H9 (cell line): ENCODE data around the gene CD320. TPM values are rescaled to one million over a fixed set of nuclear protein-coding genes. Genes with fewer than 3 reads are reported as not detected.

ENCODE experiments used
- DNase-seq: peaks from one replicate; pipeline ENCODE4 v3.0.0-alpha.2; 2017
- H2AFZ ChIP-seq: one replicate; pipeline ENCODE4 v1.6.1; 2013; ENCODE audit warnings: mild to moderate bottlenecking, low read length, control low read depth, moderate library complexity
- H2AK5ac ChIP-seq: 2 replicates; pipeline ENCODE4 v1.6.1; 2013; ENCODE audit warnings: low read length, control low read depth, mixed read lengths; ENCODE audit not compliant: insufficient read length
- H2BK120ac ChIP-seq: one replicate; pipeline ENCODE4 v1.6.1; 2013; ENCODE audit warnings: low read depth, mild to moderate bottlenecking, low read length, control low read depth, inconsistent platforms; ENCODE audit not compliant: poor library complexity, severe bottlenecking
- H2BK12ac ChIP-seq: 2 replicates; pipeline ENCODE4 v1.6.1; 2013; ENCODE audit warnings: low read length, control low read depth, mixed read lengths, low read depth; ENCODE audit not compliant: insufficient read length
- H2BK15ac ChIP-seq: 2 replicates; pipeline ENCODE4 v1.6.1; 2013; ENCODE audit warnings: low read depth, low read length, control low read depth
- H2BK20ac ChIP-seq: one replicate; pipeline ENCODE4 v1.6.1; 2013; ENCODE audit warnings: low read depth, mild to moderate bottlenecking, low read length, control low read depth, inconsistent platforms; ENCODE audit not compliant: poor library complexity, severe bottlenecking
- H2BK5ac ChIP-seq: 2 replicates; pipeline ENCODE4 v1.6.1; 2013; ENCODE audit warnings: low read length, control low read depth, mixed read lengths; ENCODE audit not compliant: insufficient read length
- H3K14ac ChIP-seq: 2 replicates; pipeline ENCODE4 v1.6.1; 2013; ENCODE audit warnings: low read length, control low read depth; ENCODE audit not compliant: insufficient read depth
- H3K18ac ChIP-seq: 2 replicates; pipeline ENCODE4 v1.6.1; 2013; ENCODE audit warnings: low read depth, mild to moderate bottlenecking, mixed read lengths, low read length, control low read depth; ENCODE audit not compliant: insufficient read length
- H3K23ac ChIP-seq: 2 replicates; pipeline ENCODE4 v1.6.1; 2013; ENCODE audit warnings: low read length, control low read depth, mixed read lengths, low read depth; ENCODE audit not compliant: insufficient read length
- H3K23me2 ChIP-seq: 2 replicates; pipeline ENCODE4 v1.6.1; 2013; ENCODE audit warnings: low read depth, mild to moderate bottlenecking, mixed read lengths, low read length, control low read depth; ENCODE audit not compliant: insufficient read length, poor library complexity, severe bottlenecking
- H3K27ac ChIP-seq: 2 replicates; pipeline ENCODE4 v1.5.1; 2013; ENCODE audit warnings: low read length, control low read depth, mixed read lengths, low read depth; ENCODE audit not compliant: insufficient read length
- H3K27me3 ChIP-seq: 2 replicates; pipeline ENCODE4 v1.6.1; 2013; ENCODE audit warnings: low read length, control low read depth, inconsistent platforms; ENCODE audit not compliant: insufficient read depth
- H3K4ac ChIP-seq: 2 replicates; pipeline ENCODE4 v1.6.1; 2013; ENCODE audit warnings: low read depth, mild to moderate bottlenecking, control low read depth, inconsistent platforms, low read length, moderate library complexity
- H3K4me1 ChIP-seq: 2 replicates; pipeline ENCODE4 v1.6.1; 2013; ENCODE audit warnings: low read length, control low read depth, inconsistent platforms; ENCODE audit not compliant: insufficient read depth
- H3K4me2 ChIP-seq: 2 replicates; pipeline ENCODE4 v1.6.1; 2013; ENCODE audit warnings: low read length, control low read depth, mixed read lengths; ENCODE audit not compliant: insufficient read length, insufficient read depth
- H3K56ac ChIP-seq: 2 replicates; pipeline ENCODE4 v1.6.1; 2013; ENCODE audit warnings: low read depth, mild to moderate bottlenecking, mixed read lengths, low read length, control low read depth; ENCODE audit not compliant: insufficient read length
- H3K79me1 ChIP-seq: 2 replicates; pipeline ENCODE4 v1.6.1; 2013; ENCODE audit warnings: low read depth, mild to moderate bottlenecking, moderate library complexity, low read length, control low read depth, inconsistent platforms; ENCODE audit not compliant: insufficient read depth, poor library complexity, severe bottlenecking
- H3K79me2 ChIP-seq: 2 replicates; pipeline ENCODE4 v1.6.1; 2013; ENCODE audit warnings: low read length, control low read depth, inconsistent platforms; ENCODE audit not compliant: insufficient read depth
- H3K9ac ChIP-seq: 2 replicates; pipeline ENCODE4 v1.6.1; 2013; ENCODE audit warnings: low read length, control low read depth, mixed read lengths; ENCODE audit not compliant: insufficient read length; ENCODE audit errors: extremely low read depth
- H3K9me3 ChIP-seq: one replicate; pipeline ENCODE4 v1.6.1; 2013; ENCODE audit warnings: low read depth, low read length, inconsistent platforms; ENCODE audit not compliant: control insufficient read depth
- H3T11ph ChIP-seq: one replicate; pipeline ENCODE4 v1.6.1; 2013; ENCODE audit warnings: mild to moderate bottlenecking, low read length, control low read depth, inconsistent platforms
- H4K20me1 ChIP-seq: one replicate; pipeline ENCODE4 v1.6.1; 2013; ENCODE audit not compliant: control insufficient read depth, insufficient read length, insufficient read depth
- H4K5ac ChIP-seq: 2 replicates; pipeline ENCODE4 v1.6.1; 2013; ENCODE audit warnings: low read depth, mild to moderate bottlenecking, mixed read lengths, low read length, control low read depth; ENCODE audit not compliant: insufficient read length
- H4K8ac ChIP-seq: replicated peaks from 2 replicates; pipeline ENCODE4 v1.6.1; 2013; ENCODE audit warnings: low read length, control low read depth, mixed read lengths, low read depth; ENCODE audit not compliant: insufficient read length
- H4K91ac ChIP-seq: 2 replicates; pipeline ENCODE4 v1.6.1; 2013; ENCODE audit warnings: low read depth, mild to moderate bottlenecking, moderate library complexity, mixed read lengths, low read length, control low read depth; ENCODE audit not compliant: insufficient read length
- H3K27ac Mint-ChIP-seq, 3 experiments: 2 replicates in 2 of 3; 3 replicates in 1 of 3; pipeline ENCODE4 v1.8.0; 2020 to 2021; ENCODE audit warnings: mixed read lengths in 3 of 3, mild to moderate bottlenecking in 1 of 3, moderate library complexity in 1 of 3
- H3K27me3 Mint-ChIP-seq: 2 replicates; pipeline ENCODE4 v1.8.0; 2021; ENCODE audit warnings: low read depth, mild to moderate bottlenecking, moderate library complexity, mixed read lengths
- H3K36me3 Mint-ChIP-seq, 3 experiments: 2 replicates in 2 of 3; 3 replicates in 1 of 3; pipeline ENCODE4 v1.8.0; 2020 to 2021; ENCODE audit warnings: low read depth in 3 of 3, mixed read lengths in 3 of 3; ENCODE audit not compliant: insufficient read depth in 1 of 3
- H3K4me1 Mint-ChIP-seq, 2 experiments: 2 replicates each; pipeline ENCODE4 v1.8.0; 2020; ENCODE audit warnings: mixed read lengths in 2 of 2
- H3K4me3 Mint-ChIP-seq, 2 experiments: 2 replicates in 1 of 2; 3 replicates in 1 of 2; pipeline ENCODE4 v1.8.0; 2020 to 2021; ENCODE audit warnings: mild to moderate bottlenecking in 2 of 2, mixed read lengths in 2 of 2, moderate library complexity in 1 of 2
- H3K9me3 Mint-ChIP-seq, 2 experiments: 2 replicates in 1 of 2; 3 replicates in 1 of 2; pipeline ENCODE4 v1.8.0; 2020; ENCODE audit warnings: mild to moderate bottlenecking in 2 of 2, mixed read lengths in 2 of 2, moderate library complexity in 1 of 2
- WGBS: extraction: QIAGEN DNeasy Blood & Tissue Kit; methylation state at CpG from one replicate; pipeline ENCODE4 v1.1.7; 2013; ENCODE audit warnings: missing lambda C conversion rate, low lambda C conversion rate, mixed read lengths; ENCODE audit not compliant: insufficient read length; ENCODE audit errors: extremely low coverage; 5-methylcytosine and 5-hydroxymethylcytosine counted together
- total RNA-seq: library from RNA; stranded (reverse); gene quantifications from 2 replicates; pipeline ENCODE4 v1.2.1, GENCODE V29; 2021
- TF ChIP-seq, protein P1 (sequence below): fragments of 200-600 bp; sonication (generic); conservative IDR thresholded peaks from 3 replicates; pipeline ENCODE4 v1.8.0; 2021; ENCODE audit warnings: antibody characterized with exemption, mild to moderate bottlenecking

Gene CD320
- total RNA-seq, 1 experiment from 2014 or later, result 72.1 TPM

GRCh38 chr19:8332976-8333766 is 25.0 kb upstream of the CD320 start:
- peak; percentile 56 for DNase-seq
- Histone ChIP-seq H4K91ac (no peak overlapping the region), H3K4me2 (peak overlapping the region; percentile 38), H3K14ac (no peak overlapping the region; the same call in 1 of the 2 replicates), H2BK12ac (no peak overlapping the region), H3K4ac (no peak overlapping the region), H3K23ac (no peak overlapping the region), H4K5ac (no peak overlapping the region), H2AK5ac (no peak overlapping the region), H3K9ac (no peak overlapping the region), H2BK5ac (no peak overlapping the region), H3K23me2 (peaks cover 12% of the 10 kb centered on the region), H3K56ac (no peak overlapping the region), H3K9me3 (no peaks in the 10 kb centered on the region), H3K18ac (no peak overlapping the region), H3K27ac (no peak overlapping the region), H2BK120ac (no peak overlapping the region), H2BK15ac (no peak overlapping the region), H2AFZ (no peak overlapping the region), H3K79me1 (no peaks in the 10 kb centered on the region), H3K4me1 (no peaks in the 10 kb centered on the region; the same call in 1 of the 2 replicates), H3K79me2 (no peaks in the 10 kb centered on the region), H3T11ph (no peak overlapping the region), H4K8ac (no peak overlapping the region), H2BK20ac (no peak overlapping the region), H3K27me3 (peaks cover 18% of the 10 kb centered on the region; the same call in 1 of the 2 replicates), H4K20me1 (no peaks in the 10 kb centered on the region)
- WGBS, result no CpG with 5 or more reads among the region's 52 CpGs
- TF ChIP-seq, protein P1, sequence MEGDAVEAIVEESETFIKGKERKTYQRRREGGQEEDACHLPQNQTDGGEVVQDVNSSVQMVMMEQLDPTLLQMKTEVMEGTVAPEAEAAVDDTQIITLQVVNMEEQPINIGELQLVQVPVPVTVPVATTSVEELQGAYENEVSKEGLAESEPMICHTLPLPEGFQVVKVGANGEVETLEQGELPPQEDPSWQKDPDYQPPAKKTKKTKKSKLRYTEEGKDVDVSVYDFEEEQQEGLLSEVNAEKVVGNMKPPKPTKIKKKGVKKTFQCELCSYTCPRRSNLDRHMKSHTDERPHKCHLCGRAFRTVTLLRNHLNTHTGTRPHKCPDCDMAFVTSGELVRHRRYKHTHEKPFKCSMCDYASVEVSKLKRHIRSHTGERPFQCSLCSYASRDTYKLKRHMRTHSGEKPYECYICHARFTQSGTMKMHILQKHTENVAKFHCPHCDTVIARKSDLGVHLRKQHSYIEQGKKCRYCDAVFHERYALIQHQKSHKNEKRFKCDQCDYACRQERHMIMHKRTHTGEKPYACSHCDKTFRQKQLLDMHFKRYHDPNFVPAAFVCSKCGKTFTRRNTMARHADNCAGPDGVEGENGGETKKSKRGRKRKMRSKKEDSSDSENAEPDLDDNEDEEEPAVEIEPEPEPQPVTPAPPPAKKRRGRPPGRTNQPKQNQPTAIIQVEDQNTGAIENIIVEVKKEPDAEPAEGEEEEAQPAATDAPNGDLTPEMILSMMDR, result no peak
- Mint-ChIP-seq H3K4me1 (peaks cover 6 to 8% of the 10 kb centered on the region in 2 experiments), H3K36me3 (peaks cover 0 to under 1% (median 0%) of the 10 kb centered on the region in 3 experiments; a peak in 2 of 7 replicates), H3K27ac (no peak overlapping the region), H3K9me3 (no peaks in the 10 kb centered on the region; a peak in 2 of 5 replicates), H3K27me3 (peaks cover 44% of the 10 kb centered on the region), H3K4me3 (peak overlapping the region; percentile 59 to 81)
